Measurements from ENCODE around the gene VCAM1.
"Not testable (repeated sequence)": the region's sequence is repeated elsewhere in the genome, so short reads cannot be mapped to it uniquely, and the experiment has no call there.

The VCAM1 gene

GRCh38 chr1:100778748-100779147, 59.2 kb downstream of the VCAM1 start:
- no peak for TF ChIP-seq CTCF (conservative IDR thresholded peaks at IDR 0.05; ENCODE audit: low read depth)
- no peak overlapping the region for H3K27ac ChIP-seq
- no peak for DNase-seq (ENCODE audit: low spot score)
- ChIA-PET POLR2A (ENCODE audit: low non-redundant PET) (no interaction called here), CTCF (no interaction called here)

- CTCF ChIA-PET: no interaction called here
- no peak overlapping the region for H3K27ac ChIP-seq
- POLR2A ChIA-PET (ENCODE audit: low non-redundant PET): no interaction called here
- no peak for TF ChIP-seq CTCF (conservative IDR thresholded peaks at IDR 0.05; ENCODE audit: low read depth)
- no peak for DNase-seq (ENCODE audit: low spot score)
These were observed 61.3 kb downstream of the VCAM1 start for GRCh38 chr1:100780814-100781213.

GRCh38 chr1:100781728-100782127, 62.2 kb downstream of the VCAM1 start:
- CTCF ChIA-PET; H3K27ac ChIP-seq; POLR2A ChIA-PET (ENCODE audit: low non-redundant PET); DNase-seq (ENCODE audit: low spot score): not testable (repeated sequence)

- POLR2A ChIA-PET (ENCODE audit: low non-redundant PET): no interaction called here
- DNase-seq (ENCODE audit: low spot score): no peak
- CTCF ChIA-PET: no interaction called here
- no peak overlapping the region for H3K27ac ChIP-seq
- TF ChIP-seq CTCF (conservative IDR thresholded peaks at IDR 0.05; ENCODE audit: low read depth): no peak
These were observed 63.0 kb downstream of the VCAM1 start for GRCh38 chr1:100782473-100783039.

GRCh38 chr1:100785470-100786052, 66.0 kb downstream of the VCAM1 start:
- ChIA-PET POLR2A (ENCODE audit: low non-redundant PET) (no interaction called here), CTCF (interaction anchor here (0.7 kb wide), 1 partner anchor 64 kb away, joined by 3 read pairs; no protein-coding TSS in a partner anchor)
- H3K27ac ChIP-seq: no peak overlapping the region
- TF ChIP-seq CTCF (conservative IDR thresholded peaks at IDR 0.05; ENCODE audit: low read depth): no peak
- no peak for DNase-seq (ENCODE audit: low spot score)

- TF ChIP-seq CTCF (conservative IDR thresholded peaks at IDR 0.05; ENCODE audit: low read depth): no peak
- ChIA-PET POLR2A (ENCODE audit: low non-redundant PET) (no interaction called here), CTCF (no interaction called here)
- no peak overlapping the region for H3K27ac ChIP-seq
- no peak for DNase-seq (ENCODE audit: low spot score)
These were observed 67.3 kb downstream of the VCAM1 start for GRCh38 chr1:100786870-100787269.
